ENCODE results near the gene LINGO1. TPM values are rescaled to one million over a fixed set of nuclear protein-coding genes. Genes with fewer than 3 reads are reported as not detected.

LINGO1 gene
- total RNA-seq, 4 donors from 2014 or later, result 0.42 to 4.4 (median 1.5) TPM

GRCh38 chr15:77602800-77603199 is 29.9 kb downstream of the LINGO1 start:
- WGBS, 2 donors, result 95% methylated on average over 1 of the region's 1 CpG
- no peak for DNase-seq (ENCODE audit: low spot score in 2 of 2)
- intact Hi-C loops (cut with DNase I; ENCODE audit: low total_unique reads), result no loop called here
- no peak for TF ChIP-seq POLR2A (IDR thresholded peaks at IDR 0.05)
- TF ChIP-seq, protein P1, sequence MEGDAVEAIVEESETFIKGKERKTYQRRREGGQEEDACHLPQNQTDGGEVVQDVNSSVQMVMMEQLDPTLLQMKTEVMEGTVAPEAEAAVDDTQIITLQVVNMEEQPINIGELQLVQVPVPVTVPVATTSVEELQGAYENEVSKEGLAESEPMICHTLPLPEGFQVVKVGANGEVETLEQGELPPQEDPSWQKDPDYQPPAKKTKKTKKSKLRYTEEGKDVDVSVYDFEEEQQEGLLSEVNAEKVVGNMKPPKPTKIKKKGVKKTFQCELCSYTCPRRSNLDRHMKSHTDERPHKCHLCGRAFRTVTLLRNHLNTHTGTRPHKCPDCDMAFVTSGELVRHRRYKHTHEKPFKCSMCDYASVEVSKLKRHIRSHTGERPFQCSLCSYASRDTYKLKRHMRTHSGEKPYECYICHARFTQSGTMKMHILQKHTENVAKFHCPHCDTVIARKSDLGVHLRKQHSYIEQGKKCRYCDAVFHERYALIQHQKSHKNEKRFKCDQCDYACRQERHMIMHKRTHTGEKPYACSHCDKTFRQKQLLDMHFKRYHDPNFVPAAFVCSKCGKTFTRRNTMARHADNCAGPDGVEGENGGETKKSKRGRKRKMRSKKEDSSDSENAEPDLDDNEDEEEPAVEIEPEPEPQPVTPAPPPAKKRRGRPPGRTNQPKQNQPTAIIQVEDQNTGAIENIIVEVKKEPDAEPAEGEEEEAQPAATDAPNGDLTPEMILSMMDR (IDR thresholded peaks at IDR 0.05), result no peak
- H3K4me3 ChIP-seq (ENCODE audit: low read depth, poor library complexity, severe bottlenecking), result no peak overlapping the region

DNA sequence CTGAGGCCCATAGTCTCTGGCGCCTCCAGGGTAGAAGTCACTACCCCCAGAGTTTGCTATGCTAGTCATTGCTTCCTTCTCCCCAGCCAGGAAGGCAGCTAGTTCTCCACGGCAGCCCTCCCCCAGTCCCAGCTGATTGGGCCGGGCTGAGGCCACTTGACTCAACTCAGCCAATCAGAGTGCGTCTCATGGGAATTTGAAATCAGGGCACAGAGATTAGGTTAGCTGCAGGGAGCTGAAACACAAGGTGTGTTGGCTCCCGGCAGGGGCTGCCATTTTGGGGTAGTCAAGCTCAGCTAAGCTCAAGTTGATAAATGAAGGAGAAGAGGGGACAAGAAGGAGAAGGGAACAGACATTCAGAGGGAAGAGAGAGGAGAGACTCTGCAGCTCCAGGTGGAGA is 32.8 kb downstream of the LINGO1 start:
- TF ChIP-seq, protein P1 (IDR thresholded peaks at IDR 0.05), result no peak
- TF ChIP-seq POLR2A (IDR thresholded peaks at IDR 0.05), result no peak
- H3K4me3 ChIP-seq (ENCODE audit: low read depth, poor library complexity, severe bottlenecking), result no peak overlapping the region
- intact Hi-C loops (cut with DNase I; ENCODE audit: low total_unique reads), result no loop called here
- 87% methylated on average over 5 of the region's 5 CpGs for WGBS, 2 donors
- DNase-seq (ENCODE audit: low spot score in 2 of 2), result no peak

DNA sequence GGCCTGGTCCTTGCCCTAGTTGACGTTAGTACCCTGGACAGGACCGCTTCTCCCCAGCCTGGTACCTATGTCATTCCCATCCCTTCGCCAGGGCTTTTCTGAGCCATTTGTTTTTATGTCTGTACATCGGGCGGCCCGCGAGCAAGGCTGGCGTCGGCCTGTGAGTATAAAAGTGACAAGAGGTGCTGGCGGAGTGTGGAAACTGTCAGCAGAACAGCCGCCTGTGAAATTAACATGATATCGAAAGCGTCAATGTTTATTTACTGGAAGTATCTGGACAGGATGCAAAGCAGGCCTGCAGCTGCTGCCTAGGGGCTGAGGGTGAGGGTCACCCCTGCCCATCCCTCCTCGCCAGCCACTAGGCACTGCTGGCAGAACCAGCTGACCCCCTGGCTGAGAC is 33.4 kb downstream of the LINGO1 start:
- intact Hi-C loops (cut with DNase I; ENCODE audit: low total_unique reads), result no loop called here
- TF ChIP-seq, protein P1 (IDR thresholded peaks at IDR 0.05), result no peak
- no peak for TF ChIP-seq POLR2A (IDR thresholded peaks at IDR 0.05)
- WGBS, 2 donors, result 96% methylated on average over 14 of the region's 14 CpGs
- no peak overlapping the region for H3K4me3 ChIP-seq (ENCODE audit: low read depth, poor library complexity, severe bottlenecking)
- DNase-seq (ENCODE audit: low spot score in 2 of 2), result no peak

- no peak overlapping the region for H3K4me3 ChIP-seq (ENCODE audit: low read depth, poor library complexity, severe bottlenecking)
- intact Hi-C loops (cut with DNase I; ENCODE audit: low total_unique reads), result no loop called here
- WGBS, 2 donors, result 84 to 93% methylated on average over 5 of the region's 5 CpGs
- TF ChIP-seq, protein P1 (IDR thresholded peaks at IDR 0.05), result no peak
- TF ChIP-seq POLR2A (IDR thresholded peaks at IDR 0.05), result no peak
- DNase-seq (ENCODE audit: low spot score in 2 of 2), result no peak
Measured at GRCh38 chr15:77598644-77599043, 34.1 kb downstream of the LINGO1 start.

- H3K4me3 ChIP-seq (ENCODE audit: low read depth, poor library complexity, severe bottlenecking), result no peak overlapping the region
- intact Hi-C loops (cut with DNase I; ENCODE audit: low total_unique reads), result loop anchor here (2.0 kb wide), 1 partner anchor 65 kb away; no protein-coding TSS in a partner anchor
- 85 to 86% methylated on average over 9 of the region's 9 CpGs for WGBS, 2 donors
- no peak for DNase-seq (ENCODE audit: low spot score in 2 of 2)
- no peak for TF ChIP-seq POLR2A (IDR thresholded peaks at IDR 0.05)
- TF ChIP-seq, protein P1 (IDR thresholded peaks at IDR 0.05), result no peak
Measured at GRCh38 chr15:77597804-77598453, 34.8 kb downstream of the LINGO1 start.
